ENCODE measurements around the gene ATAD3B.
A peak's percentile ranks its signal among the peaks of the same experiment; 100 is the strongest.
"Not testable (repeated sequence)": the region's sequence is repeated elsewhere in the genome, so short reads cannot be mapped to it uniquely, and the experiment has no call there.

The ATAD3B gene

GRCh38 chr1:1482856-1483255 is 11.3 kb downstream of the ATAD3B start:
- DNase-seq: no peak

GRCh38 chr1:1483714-1484113 is 12.1 kb downstream of the ATAD3B start:
- DNase-seq: no peak

- not testable (repeated sequence) for DNase-seq
These were observed 13.6 kb downstream of the ATAD3B start for GRCh38 chr1:1484976-1485750.

GRCh38 chr1:1485755-1486317 is 14.3 kb downstream of the ATAD3B start:
- not testable (repeated sequence) for DNase-seq

GRCh38 chr1:1487701-1488100 is 16.1 kb downstream of the ATAD3B start:
- DNase-seq: no peak

GRCh38 chr1:1489231-1489630 is 17.7 kb downstream of the ATAD3B start:
- DNase-seq: no peak

GRCh38 chr1:1489861-1490260 is 18.3 kb downstream of the ATAD3B start:
- DNase-seq: no peak

- no peak for DNase-seq
These were observed 19.2 kb downstream of the ATAD3B start for GRCh38 chr1:1490633-1491230.

GRCh38 chr1:1491601-1492000 is 20.0 kb downstream of the ATAD3B start:
- no peak for DNase-seq

GRCh38 chr1:1494311-1494710 is 22.7 kb downstream of the ATAD3B start:
- not testable (repeated sequence) for DNase-seq

GRCh38 chr1:1495461-1495975 is 24.0 kb downstream of the ATAD3B start:
- DNase-seq: not testable (repeated sequence)

GRCh38 chr1:1504777-1505365 is 33.3 kb downstream of the ATAD3B start:
- DNase-seq: peak; percentile 82

- peak; percentile 48 for DNase-seq
These were observed 33.8 kb downstream of the ATAD3B start for GRCh38 chr1:1505366-1505798.

- not testable (repeated sequence) for DNase-seq
These were observed 34.2 kb downstream of the ATAD3B start for GRCh38 chr1:1505801-1506200.

- DNase-seq: no peak
These were observed 35.7 kb downstream of the ATAD3B start for GRCh38 chr1:1507305-1507704.

GRCh38 chr1:1508775-1509464 is 37.4 kb downstream of the ATAD3B start:
- DNase-seq: not testable (repeated sequence)

- not testable (repeated sequence) for DNase-seq
These were observed 37.9 kb downstream of the ATAD3B start for GRCh38 chr1:1509465-1509850.

- DNase-seq: no peak
These were observed 39.5 kb downstream of the ATAD3B start for GRCh38 chr1:1510912-1511532.

- DNase-seq: peak; percentile 97
These were observed 40.1 kb downstream of the ATAD3B start, which contains the start of gene ATAD3A for GRCh38 chr1:1511533-1512285. ATAD3A (plus strand) TSS chr1:1512162; CDS start chr1:1512269, 107 bp downstream.

- DNase-seq: peak; percentile 15
These were observed 40.9 kb downstream of the ATAD3B start for GRCh38 chr1:1512425-1512824.

GRCh38 chr1:1513675-1514074 is 42.1 kb downstream of the ATAD3B start:
- not testable (repeated sequence) for DNase-seq
